Activated CD4-positive, alpha-beta T cell treated with anti-CD3 and anti-CD28 coated beads for 36 hours (primary cell): ENCODE measurements around the gene GJE1. TPM values are rescaled to one million over a fixed set of nuclear protein-coding genes. Genes with fewer than 3 reads are reported as not detected.

Experiments
- total RNA-seq, 2 experiments: library from RNA; stranded (reverse); gene quantifications; one replicate each; pipeline ENCODE4 v1.2.3, GENCODE V29; 2021

GJE1 gene
- total RNA-seq, 2 experiments from 2014 or later, result not detected

Other genes with a start within 250 kb of the GJE1 start
- not detected for gene NMBR, start 14.2 kb downstream of the GJE1 start, total RNA-seq
- gene VTA1, start 14.3 kb downstream of the GJE1 start, total RNA-seq, result 10 to 100 TPM; 55.6 to 73.9 TPM
- gene ADGRG6, start 169.1 kb downstream of the GJE1 start, total RNA-seq, result under 1 TPM; 0.26 to 0.43 TPM